H1 (cell line): Measurements from ENCODE around the gene NFIA. TPM values are rescaled to one million over a fixed set of nuclear protein-coding genes. Genes with fewer than 3 reads are reported as not detected.

Experiments
- CTCF ChIA-PET: fragments of 300-600 bp; sonication (Branson Sonifier 250); formaldehyde crosslinking; loops from one replicate; lab custom pipeline; 2021; ENCODE audit not compliant: partially characterized antibody; lab: Charles Lee
- POLR2A ChIA-PET: fragments of 300-600 bp; sonication (Branson Sonifier 250); formaldehyde crosslinking; loops from one replicate; lab custom pipeline; 2021; ENCODE audit warnings: inconsistent platforms; ENCODE audit not compliant: partially characterized antibody; lab: Charles Lee
- DNase-seq, 2 experiments: peaks; one replicate each; pipeline versions ENCODE4 v3.0.0 to v3.0.0-alpha.2; 2010 to 2022; ENCODE audit warnings: low spot score in 2 of 2, low read depth in 1 of 2, mixed read lengths in 1 of 2
- FAIRE-seq: peaks from 2 replicates; lab custom pipeline; 2011; peaks lifted over from hg19 to GRCh38; lab: Jason Lieb, UNC
- H2AFZ ChIP-seq: 2 replicates; pipeline ENCODE4 v1.8.1; 2012; ENCODE audit warnings: low read length, inconsistent platforms
- H2AK5ac ChIP-seq: 2 replicates; pipeline ENCODE4 v1.6.1; 2013; ENCODE audit warnings: low read depth, low read length
- H2BK120ac ChIP-seq: replicated peaks from 2 replicates; pipeline ENCODE3; 2013; ENCODE audit warnings: low read depth, low read length, inconsistent platforms
- H2BK12ac ChIP-seq: 2 replicates; pipeline ENCODE4 v1.6.1; 2013; ENCODE audit warnings: low read depth, low read length
- H2BK15ac ChIP-seq: 2 replicates; pipeline ENCODE4 v1.6.1; 2013; ENCODE audit warnings: low read length
- H2BK20ac ChIP-seq: 2 replicates; pipeline ENCODE4 v1.6.1; 2013; ENCODE audit warnings: low read length
- H2BK5ac ChIP-seq: 2 replicates; pipeline ENCODE4 v1.6.1; 2013; ENCODE audit warnings: low read depth, low read length
- H3K14ac ChIP-seq: 2 replicates; pipeline ENCODE4 v1.6.1; 2013; ENCODE audit warnings: inconsistent platforms; ENCODE audit not compliant: insufficient read length
- H3K18ac ChIP-seq: 2 replicates; pipeline ENCODE4 v1.6.1; 2013; ENCODE audit warnings: low read length; ENCODE audit errors: extremely low read depth
- H3K23ac ChIP-seq: 2 replicates; pipeline ENCODE4 v1.6.1; 2013; ENCODE audit warnings: inconsistent platforms; ENCODE audit not compliant: insufficient read length
- H3K23me2 ChIP-seq: 2 replicates; pipeline ENCODE4 v1.6.1; 2013; ENCODE audit warnings: low read depth, low read length
- H3K27ac ChIP-seq: 2 replicates; pipeline ENCODE4 v1.6.1; 2011; ENCODE audit warnings: low read depth, low read length, inconsistent platforms
- H3K27me3 ChIP-seq, 4 experiments: replicated peaks in 1 of 4; 1 replicate in 1 of 4; 2 replicates in 3 of 4; pipeline versions ENCODE4 v1.6.1 to v1.8.1; 2011 to 2013; ENCODE audit warnings: low read length in 3 of 4, mild to moderate bottlenecking in 3 of 4, inconsistent platforms in 2 of 4, mixed read lengths in 2 of 4, moderate library complexity in 1 of 4; ENCODE audit not compliant: control insufficient read depth in 3 of 4, insufficient read depth in 3 of 4; ENCODE audit errors: extremely low read depth in 1 of 4
- H3K36me3 ChIP-seq, 4 experiments: 2 replicates each; pipeline versions ENCODE4 v1.6.1 to v1.8.1; 2011 to 2013; ENCODE audit warnings: mild to moderate bottlenecking in 4 of 4, low read length in 3 of 4, moderate library complexity in 2 of 4, control low read depth in 1 of 4, inconsistent platforms in 1 of 4; ENCODE audit not compliant: insufficient read depth in 4 of 4, control insufficient read depth in 2 of 4
- H3K4ac ChIP-seq: replicated peaks from 2 replicates; pipeline ENCODE3; 2013; ENCODE audit warnings: low read length, low read depth, mixed read lengths, inconsistent platforms; ENCODE audit not compliant: insufficient read length
- H3K4me1 ChIP-seq, 4 experiments: replicated peaks in 1 of 4; 1 replicate in 1 of 4; 2 replicates in 3 of 4; pipeline versions ENCODE4 v1.6.1 to v1.8.1; 2011 to 2013; ENCODE audit warnings: low read length in 3 of 4, inconsistent platforms in 2 of 4, mixed read lengths in 1 of 4; ENCODE audit not compliant: insufficient read depth in 4 of 4, control insufficient read depth in 3 of 4
- H3K4me2 ChIP-seq, 2 experiments: 2 replicates each; pipeline versions ENCODE4 v1.6.1 to v1.8.1; 2011 to 2013; ENCODE audit warnings: low read depth in 2 of 2, low read length in 2 of 2, control low read depth in 1 of 2, inconsistent platforms in 1 of 2, mild to moderate bottlenecking in 1 of 2; ENCODE audit not compliant: insufficient read depth in 1 of 2
- H3K4me3 ChIP-seq, 4 experiments: fragments of 200-600, 300-600 bp in 1 of 4; sonication (generic), shearing (Covaris generic), sonication (Bioruptor Twin) in 1 of 4; 2 replicates each; pipeline versions ENCODE4 v1.5.1 to v1.8.1; 2011 to 2016; ENCODE audit warnings: low read length in 4 of 4, low read depth in 3 of 4, control low read depth in 2 of 4, inconsistent platforms in 2 of 4, mild to moderate bottlenecking in 2 of 4, mixed read lengths in 1 of 4, moderate library complexity in 1 of 4; ENCODE audit not compliant: insufficient read depth in 2 of 4; ENCODE audit errors: extremely low read depth in 1 of 4
- H3K56ac ChIP-seq: replicated peaks from 2 replicates; pipeline ENCODE3; 2013; ENCODE audit warnings: low read depth, mild to moderate bottlenecking, mixed read lengths, low read length, inconsistent platforms; ENCODE audit not compliant: insufficient read length
- H3K79me1 ChIP-seq: 2 replicates; pipeline ENCODE4 v1.6.1; 2013; ENCODE audit warnings: low read depth, low read length, control low read depth
- H3K79me2 ChIP-seq, 2 experiments: 2 replicates each; pipeline versions ENCODE4 v1.6.1 to v1.8.1; 2012 to 2013; ENCODE audit warnings: low read length in 2 of 2, mild to moderate bottlenecking in 2 of 2, inconsistent platforms in 1 of 2; ENCODE audit not compliant: insufficient read depth in 2 of 2, control insufficient read depth in 1 of 2
- H3K9ac ChIP-seq, 4 experiments: replicated peaks in 1 of 4; 1 replicate in 1 of 4; 2 replicates in 3 of 4; pipeline versions ENCODE4 v1.6.1 to v1.8.1; 2011 to 2013; ENCODE audit warnings: low read depth in 3 of 4, low read length in 3 of 4, control low read depth in 2 of 4, mild to moderate bottlenecking in 2 of 4, moderate library complexity in 2 of 4, inconsistent platforms in 1 of 4; ENCODE audit errors: extremely low read depth in 1 of 4
- H3K9me3 ChIP-seq, 2 experiments: 2 replicates each; pipeline versions ENCODE4 v1.6.1 to v1.8.1; 2012 to 2013; ENCODE audit warnings: mild to moderate bottlenecking in 2 of 2, moderate library complexity in 2 of 2, control low read depth in 1 of 2, inconsistent platforms in 1 of 2, low read depth in 1 of 2, low read length in 1 of 2, mixed read lengths in 1 of 2; ENCODE audit not compliant: insufficient read depth in 2 of 2
- H4K20me1 ChIP-seq, 2 experiments: replicated peaks in 1 of 2; 2 replicates each; pipeline versions ENCODE3 to v1.8.1; 2011 to 2013; ENCODE audit warnings: inconsistent platforms in 2 of 2, low read length in 2 of 2, mild to moderate bottlenecking in 1 of 2; ENCODE audit not compliant: insufficient read depth in 2 of 2, control insufficient read depth in 1 of 2
- H4K5ac ChIP-seq: 2 replicates; pipeline ENCODE4 v1.6.1; 2013; ENCODE audit warnings: low read length, low read depth, mixed read lengths, inconsistent platforms; ENCODE audit not compliant: insufficient read length
- H4K8ac ChIP-seq: 2 replicates; pipeline ENCODE4 v1.8.0; 2013; ENCODE audit warnings: mild to moderate bottlenecking, moderate library complexity, low read length, inconsistent platforms; ENCODE audit not compliant: insufficient read depth; ENCODE audit errors: extremely low read depth
- H4K91ac ChIP-seq: replicated peaks from 2 replicates; pipeline ENCODE3; 2013; ENCODE audit warnings: low read length, mixed read lengths, inconsistent platforms; ENCODE audit not compliant: insufficient read length
- CTCF ChIP-seq, 3 experiments: IDR thresholded peaks; 1 replicate in 2 of 3; 2 replicates in 1 of 3; pipeline versions ENCODE4 v1.5.1 to v1.6.1; 2011; ENCODE audit warnings: low read length in 3 of 3, mild to moderate bottlenecking in 3 of 3, inconsistent platforms in 2 of 3, low read depth in 1 of 3, moderate library complexity in 1 of 3; ENCODE audit not compliant: insufficient read depth in 1 of 3; ENCODE audit errors: control extremely low read depth in 1 of 3
- RAD21 ChIP-seq, 2 experiments: IDR thresholded peaks in 1 of 2; conservative IDR thresholded peaks in 1 of 2; 2 replicates each; pipeline ENCODE4 v1.6.1; 2011; ENCODE audit warnings: low read depth in 2 of 2, low read length in 2 of 2, improper control_type of control experiment in 1 of 2, inconsistent platforms in 1 of 2, mild to moderate bottlenecking in 1 of 2, moderate library complexity in 1 of 2
- RXRA ChIP-seq: IDR thresholded peaks from 2 replicates; pipeline ENCODE4 v1.6.1; 2011; ENCODE audit warnings: low read depth, mild to moderate bottlenecking, low read length, moderate library complexity; ENCODE audit not compliant: insufficient read depth
- WGBS, 2 experiments: shearing (Covaris generic) in 1 of 2; methylation state at CpG; one replicate each; pipeline versions ENCODE4 v1.1.6 to v1.1.7; 2013 to 2015; ENCODE audit warnings: low lambda C conversion rate in 2 of 2, mixed read lengths in 2 of 2, inconsistent platforms in 1 of 2, low coverage in 1 of 2, missing lambda C conversion rate in 1 of 2; ENCODE audit not compliant: insufficient replicate concordance in 2 of 2, insufficient coverage in 1 of 2, insufficient read length in 1 of 2; ENCODE audit errors: extremely low coverage in 1 of 2, missing lambda C conversion rate in 1 of 2; 5-methylcytosine and 5-hydroxymethylcytosine counted together
- polyA plus RNA-seq, 7 experiments: library from polyadenylated mRNA; depleted of rRNA in 3 of 7; stranded (reverse) in 5 of 7; unstranded in 2 of 7; fragments of >200 nt in 5 of 7; fragments of 200-250 nt in 2 of 7; gene quantifications; 1 replicate in 5 of 7; 2 replicates in 1 of 7; 4 replicates in 1 of 7; pipeline versions ENCODE4 v1.2.1 to v1.2.3, GENCODE V29; 2011 to 2013; ENCODE audit warnings: missing spikeins in 2 of 7, mixed read lengths in 2 of 7
- total RNA-seq: library from RNA; stranded (reverse); fragmentation: NEBNext Ultra II Directional; extraction: Animal tissue kit (Norgen Biotek cat#: 25700); gene quantifications from 2 replicates; pipeline ENCODE4 v1.2.1, GENCODE V29; 2021

The NFIA gene
- total and polyA plus RNA-seq, 2 of the 8 experiments (the other 6 are each of a cell fraction or from before 2014, with no cell fraction given) = 1.8 to 2.3 TPM

GRCh38 chr1:61285371-61285885, 203.1 kb downstream of the NFIA start:
- Histone ChIP-seq H3K4ac (no peak overlapping the region), H3K79me1 (no peaks in the 10 kb centered on the region), H2BK120ac (no peak overlapping the region), H2AFZ (no peak overlapping the region), H2BK20ac (no peak overlapping the region), H3K23me2 (no peaks in the 10 kb centered on the region), H2BK12ac (no peak overlapping the region), H3K9me3 (no peaks in the 10 kb centered on the region), H4K5ac (no peak overlapping the region), H3K36me3 (no peaks in the 10 kb centered on the region), H4K8ac (no peak overlapping the region), H3K27ac (no peak overlapping the region), H3K14ac (no peak overlapping the region), H2BK5ac (no peak overlapping the region), H3K4me1 (peaks cover 0 to 10% (median 6%) of the 10 kb centered on the region in 4 experiments; a peak in 6 of 7 replicates), H2BK15ac (no peak overlapping the region), H2AK5ac (no peak overlapping the region), H4K91ac (no peak overlapping the region), H3K27me3 (no peaks in the 10 kb centered on the region), H3K4me2 (no peak overlapping the region), H3K23ac (no peak overlapping the region), H3K9ac (no peak overlapping the region), H3K4me3 (no peak overlapping the region), H3K79me2 (no peaks in the 10 kb centered on the region), H3K56ac (no peak overlapping the region), H3K18ac (no peak overlapping the region; the same call in 1 of the 2 replicates), H4K20me1 (no peaks in the 10 kb centered on the region)
- FAIRE-seq (no peak), DNase-seq (no peak)
- WGBS, 2 experiments = 66% methylated on average over 3 of the region's 3 CpGs; no CpG with 5 or more reads in 1 of the 2 experiments
- TF ChIP-seq RAD21 (IDR thresholded peaks at IDR 0.05 in 1 of 2, conservative IDR thresholded peaks at IDR 0.05 in 1 of 2; ENCODE audit: low read depth in 2 of 2, low read length in 2 of 2) = peak; percentile 39 to 54; a peak in 3 of 4 replicates
- TF ChIP-seq RXRA = no peak
- peak in 2 of 3 experiments; percentile 9 to 27; a peak in 2 of 4 replicates for TF ChIP-seq CTCF (IDR thresholded peaks at IDR 0.05; ENCODE audit: control extremely low read depth in 1 of 3, insufficient read depth in 1 of 3, low read depth in 1 of 3, low read length in 3 of 3)
- ChIA-PET CTCF (interaction anchor here (0.7 to 1.6 kb wide), 10 partner anchors 9 to 305 kb away, joined by 3 to 7 read pairs (median 3); no protein-coding TSS in a partner anchor), POLR2A (interaction anchor here (1.5 to 1.6 kb wide), 2 partner anchors 11 to 29 kb away, joined by 3 to 6 read pairs; no protein-coding TSS in a partner anchor)
